Activated CD4-positive, alpha-beta T cell treated with anti-CD3 and anti-CD28 coated beads for 48 hours (primary cell): ENCODE results near the gene SGPP2.

Experiments
- DNase-seq: peaks from one replicate; pipeline ENCODE4 v3.0.0-alpha.2; 2020

Gene SGPP2

DNA sequence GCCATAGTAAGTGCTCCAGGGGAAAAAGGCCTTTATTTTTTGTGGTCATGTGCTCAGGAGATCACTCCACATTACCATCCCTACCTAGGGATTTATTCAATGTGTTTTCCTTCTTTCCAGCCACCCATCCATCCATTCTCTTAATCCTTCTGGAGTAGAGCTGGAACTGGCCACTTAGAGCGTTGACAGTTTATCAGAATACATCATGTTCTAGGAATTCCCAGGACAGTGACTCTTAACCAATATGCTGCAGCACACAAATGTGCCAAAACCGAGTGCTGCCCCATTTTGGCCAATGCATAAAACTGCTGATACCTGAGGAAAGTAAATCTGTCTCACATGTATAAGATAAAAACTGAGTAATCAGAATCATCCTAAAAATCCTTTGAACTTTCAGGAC, 167.8 kb downstream of the SGPP2 start:
- DNase-seq: no peak

DNA sequence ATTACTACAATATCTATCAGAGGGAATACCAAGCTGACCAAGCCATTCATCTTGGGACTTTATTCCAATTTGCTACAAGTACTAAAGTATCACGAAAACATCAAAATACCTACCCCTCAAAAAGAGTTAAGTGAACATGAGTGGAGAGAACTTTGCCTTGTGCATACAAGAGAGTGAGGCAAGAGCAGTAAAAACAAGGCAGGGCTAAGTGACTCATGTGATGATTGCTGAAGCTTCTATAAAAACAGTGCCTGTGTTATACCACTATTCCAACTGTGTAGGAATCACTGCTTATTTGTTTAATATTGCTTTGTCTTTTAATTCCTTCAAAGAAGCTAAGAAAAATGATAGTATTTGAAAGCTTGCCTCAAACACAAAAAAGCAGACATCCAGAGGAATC, 170.3 kb downstream of the SGPP2 start:
- no peak for DNase-seq

DNA sequence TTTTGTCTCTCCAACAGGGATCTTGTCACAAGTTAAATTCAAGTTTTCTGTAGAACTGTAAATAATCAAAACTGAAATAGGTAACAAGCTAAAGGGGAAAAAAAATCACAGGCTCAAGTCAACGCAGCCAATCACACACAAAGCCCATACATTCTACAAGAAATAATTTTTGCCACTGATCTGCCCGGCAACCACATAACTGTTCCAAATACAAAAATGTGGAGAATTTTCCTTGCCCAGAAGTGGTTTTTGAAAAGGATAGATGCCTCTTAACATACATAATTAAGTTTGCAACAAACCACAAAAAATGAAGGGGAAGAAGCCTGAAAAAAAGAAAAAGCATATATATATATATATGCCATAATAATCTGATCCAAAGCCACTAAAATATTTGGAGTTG, 171.2 kb downstream of the SGPP2 start:
- no peak for DNase-seq

- no peak for DNase-seq
Observed at GRCh38 chr2:222598611-222599010, 174.3 kb downstream of the SGPP2 start.

DNA sequence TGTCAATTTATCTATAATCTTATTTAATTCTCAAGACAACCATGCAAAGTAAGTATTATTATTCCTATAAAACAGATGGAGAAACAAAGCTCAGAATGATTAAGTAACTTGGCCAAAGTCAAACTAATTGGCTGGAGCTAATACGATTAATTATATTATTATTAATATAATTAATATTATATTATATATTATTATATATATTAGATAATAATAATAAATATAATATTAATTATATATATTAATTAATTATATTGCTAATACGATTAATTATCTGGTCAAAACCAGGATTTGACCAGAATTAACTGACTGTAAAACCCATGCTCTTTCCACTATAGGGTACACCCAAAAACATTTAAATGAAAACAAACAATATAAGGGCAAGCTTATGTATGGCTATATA, 179.2 kb downstream of the SGPP2 start:
- DNase-seq: no peak

- no peak for DNase-seq
Observed at GRCh38 chr2:222604749-222605515, 180.6 kb downstream of the SGPP2 start.

DNA sequence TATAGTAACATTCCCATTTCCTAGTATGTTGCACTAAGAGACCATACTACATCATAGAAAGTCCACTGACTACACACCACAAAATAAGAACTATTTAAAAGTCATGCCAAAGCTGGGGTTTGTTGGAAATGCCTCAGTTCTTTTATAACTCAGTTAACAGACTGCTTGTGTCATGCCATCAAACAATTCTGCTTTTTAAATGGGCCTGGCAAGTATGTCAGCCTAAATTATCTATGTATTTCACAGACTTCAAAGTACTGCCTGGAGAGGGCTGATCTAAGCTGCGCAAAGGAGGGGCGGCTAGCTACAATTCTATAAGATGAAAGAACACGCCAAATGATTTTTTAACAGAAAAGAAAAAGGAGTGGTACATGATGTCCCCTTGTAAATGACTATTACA, 182.0 kb downstream of the SGPP2 start:
- no peak for DNase-seq

DNA sequence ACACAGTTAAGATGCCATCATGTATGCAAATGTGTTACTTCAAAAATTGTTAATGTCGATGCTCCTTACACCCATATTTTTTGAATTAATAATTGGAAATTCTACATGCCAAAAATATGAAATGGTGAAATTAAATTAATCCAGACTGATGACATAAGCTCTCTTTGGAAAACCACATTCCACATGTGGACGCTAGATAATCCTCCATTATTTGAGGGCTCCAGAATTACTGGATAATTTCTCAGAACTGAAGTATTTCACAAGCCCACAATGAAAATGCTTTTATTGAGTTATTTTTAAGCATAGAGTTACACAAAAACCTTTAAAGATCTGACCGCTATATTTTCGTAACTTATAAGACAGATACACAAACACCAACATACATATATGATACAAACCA, 183.7 kb downstream of the SGPP2 start:
- no peak for DNase-seq

DNA sequence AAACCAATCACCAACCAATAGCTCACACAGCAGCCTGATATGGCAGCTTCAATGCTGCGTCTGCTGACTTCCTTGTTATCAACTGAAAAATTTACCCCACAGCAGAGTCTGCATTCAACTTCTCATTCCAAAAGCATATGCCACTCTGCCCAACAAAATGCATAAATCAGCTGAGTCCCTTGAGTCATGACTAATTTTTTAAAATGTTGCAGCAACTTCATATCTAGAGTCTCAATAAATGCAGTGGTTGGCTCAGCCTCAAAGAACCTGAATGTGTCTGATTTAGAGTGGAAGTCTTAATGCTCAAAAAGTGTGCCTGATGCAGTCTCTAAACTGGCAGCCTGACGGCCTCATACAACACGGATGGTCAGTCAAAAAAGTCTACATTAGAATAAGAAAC, 185.0 kb downstream of the SGPP2 start:
- no peak for DNase-seq
